Measurements from ENCODE around the gene KCNQ1.

KCNQ1 gene

GRCh38 chr11:2760196-2760871 is 315.5 kb downstream of the KCNQ1 start:
- no peak for DNase-seq

GRCh38 chr11:2761131-2762030 is 316.6 kb downstream of the KCNQ1 start:
- DNase-seq, result no peak

GRCh38 chr11:2762031-2762380 is 317.2 kb downstream of the KCNQ1 start:
- DNase-seq, result no peak

- no peak for DNase-seq
These were observed 317.6 kb downstream of the KCNQ1 start for GRCh38 chr11:2762451-2762850.

- DNase-seq, result no peak
These were observed 319.2 kb downstream of the KCNQ1 start for GRCh38 chr11:2763984-2764383.

- DNase-seq, result no peak
These were observed 320.7 kb downstream of the KCNQ1 start for GRCh38 chr11:2765491-2765890.

- DNase-seq, result no peak
These were observed 321.4 kb downstream of the KCNQ1 start for GRCh38 chr11:2766166-2766565.

GRCh38 chr11:2767071-2767470 is 322.3 kb downstream of the KCNQ1 start:
- DNase-seq, result no peak

GRCh38 chr11:2767801-2768200 is 323.0 kb downstream of the KCNQ1 start:
- no peak for DNase-seq

- no peak for DNase-seq
These were observed 323.9 kb downstream of the KCNQ1 start for GRCh38 chr11:2768471-2769408.

GRCh38 chr11:2769409-2770095 is 324.7 kb downstream of the KCNQ1 start:
- DNase-seq, result no peak

- no peak for DNase-seq
These were observed 325.4 kb downstream of the KCNQ1 start for GRCh38 chr11:2770096-2770751.

GRCh38 chr11:2770761-2771301 is 326.0 kb downstream of the KCNQ1 start:
- DNase-seq, result no peak

GRCh38 chr11:2771758-2772466 is 327.1 kb downstream of the KCNQ1 start:
- DNase-seq, result no peak

- DNase-seq, result no peak
These were observed 327.8 kb downstream of the KCNQ1 start for GRCh38 chr11:2772544-2773031.

- no peak for DNase-seq
These were observed 329.6 kb downstream of the KCNQ1 start for GRCh38 chr11:2774173-2775082.

GRCh38 chr11:2775083-2775625 is 330.3 kb downstream of the KCNQ1 start:
- DNase-seq, result no peak

- DNase-seq, result no peak
These were observed 331.0 kb downstream of the KCNQ1 start for GRCh38 chr11:2775626-2776350.

Measured in activated naive CD4-positive, alpha-beta T cell (primary cell).